Fibroblast of villous mesenchyme (primary cell): ENCODE measurements around the gene ASPG. TPM values are rescaled to one million over a fixed set of nuclear protein-coding genes. Genes with fewer than 3 reads are reported as not detected.

ENCODE experiments used
- DNase-seq: peaks from one replicate; pipeline ENCODE4 v3.0.0-alpha.2; 2010; ENCODE audit warnings: low read depth
- H3K4me3 ChIP-seq: 2 replicates; pipeline ENCODE4 v1.5.1; 2011; ENCODE audit warnings: low read depth, mild to moderate bottlenecking, low read length
- CTCF ChIP-seq: IDR thresholded peaks from 2 replicates; pipeline ENCODE4 v1.5.1; 2012; ENCODE audit warnings: low read depth, mild to moderate bottlenecking, low read length; ENCODE audit not compliant: insufficient read depth
- total RNA-seq: library from RNA; depleted of rRNA; stranded (reverse); fragments of >200 nt; gene quantifications from 2 replicates; pipeline ENCODE4 v1.2.3, GENCODE V29; 2012

Gene ASPG
- total RNA-seq, 1 donor, result not detected

- DNase-seq, result no peak
- TF ChIP-seq CTCF, result no peak
- H3K4me3 ChIP-seq, result no peak overlapping the region
These were observed 55.2 kb downstream of the ASPG start for GRCh38 chr14:104140463-104141331.

GRCh38 chr14:104141621-104142091 lies 56.2 kb downstream of the ASPG start:
- H3K4me3 ChIP-seq, result no peak overlapping the region
- TF ChIP-seq CTCF, result no peak
- DNase-seq, result no peak

GRCh38 chr14:104142136-104142945 lies 56.8 kb downstream of the ASPG start:
- no peak overlapping the region for H3K4me3 ChIP-seq
- TF ChIP-seq CTCF, result no peak
- no peak for DNase-seq

- TF ChIP-seq CTCF, result no peak
- no peak for DNase-seq
- no peak overlapping the region for H3K4me3 ChIP-seq
These were observed 57.5 kb downstream of the ASPG start for GRCh38 chr14:104142946-104143470.

GRCh38 chr14:104143521-104144452 lies 58.3 kb downstream of the ASPG start:
- no peak overlapping the region for H3K4me3 ChIP-seq
- no peak for TF ChIP-seq CTCF
- DNase-seq, result no peak

GRCh38 chr14:104144453-104144790 lies 58.9 kb downstream of the ASPG start:
- no peak for DNase-seq
- H3K4me3 ChIP-seq, result no peak overlapping the region
- TF ChIP-seq CTCF, result no peak
